ENCODE data around the gene CCDC192.
"Not testable (repeated sequence)": the region's sequence is repeated elsewhere in the genome, so short reads cannot be mapped to it uniquely, and the experiment has no call there.

The CCDC192 gene

GRCh38 chr5:127700237-127700766 is 2.9 kb upstream of the CCDC192 start:
- DNase-seq = no peak

- DNase-seq = no peak
Observed at GRCh38 chr5:127702434-127702833, 757 bp upstream of the CCDC192 start.

DNA sequence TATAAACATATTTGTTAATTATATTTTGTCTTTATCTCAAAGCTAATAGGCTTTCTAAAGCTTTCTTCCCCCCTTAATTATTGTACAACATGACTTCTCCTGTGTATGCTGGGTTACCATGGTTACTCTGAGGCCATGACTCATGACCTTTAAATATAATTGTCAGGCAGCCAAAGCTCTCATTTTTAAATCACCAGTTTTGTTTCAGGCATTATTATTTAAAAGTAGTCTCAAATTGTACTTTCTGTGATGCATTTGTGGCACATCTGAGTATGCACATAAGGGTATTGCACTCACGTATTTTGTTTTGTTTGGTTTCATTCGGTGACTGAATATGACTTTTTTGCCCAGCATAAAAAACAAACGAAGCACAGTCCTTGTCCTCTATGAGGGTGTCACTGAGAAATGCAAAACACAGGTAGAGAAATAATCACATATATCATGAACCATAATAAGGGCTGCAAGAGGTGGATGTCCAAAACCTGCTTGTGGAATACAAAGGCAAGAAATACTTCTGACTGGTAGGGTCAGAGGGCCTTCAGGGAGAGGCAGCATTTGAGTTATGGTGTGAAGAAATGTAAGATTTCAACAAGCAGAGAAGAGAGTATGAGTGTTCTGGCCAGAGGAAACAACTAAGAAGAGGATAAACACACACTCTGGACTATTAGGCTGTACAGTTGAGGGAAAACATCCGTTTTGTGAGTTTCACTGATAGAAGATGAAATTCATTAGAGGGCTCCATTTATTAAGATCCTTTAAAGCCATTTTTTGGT is 2.1 kb downstream of the CCDC192 start:
- no peak for DNase-seq

DNA sequence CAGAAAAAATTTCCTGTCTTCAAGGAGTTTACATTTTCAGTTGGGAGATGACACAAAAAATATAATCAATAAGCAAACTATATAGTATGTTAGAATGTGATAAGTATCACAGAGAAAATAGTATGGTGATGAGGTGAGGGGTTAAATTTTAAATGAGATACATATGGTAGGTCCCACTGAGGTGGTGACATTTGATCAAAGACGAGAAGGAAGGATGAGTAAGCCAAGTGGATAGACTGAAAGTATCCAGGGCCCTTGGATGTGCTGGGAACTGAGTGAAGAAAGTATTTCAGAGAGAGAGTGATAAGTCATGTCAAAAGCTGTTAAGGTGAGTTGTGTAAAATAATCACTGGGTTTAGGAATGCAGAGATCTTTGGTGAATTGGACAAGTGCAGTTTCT is 3.5 kb downstream of the CCDC192 start:
- no peak for DNase-seq

DNA sequence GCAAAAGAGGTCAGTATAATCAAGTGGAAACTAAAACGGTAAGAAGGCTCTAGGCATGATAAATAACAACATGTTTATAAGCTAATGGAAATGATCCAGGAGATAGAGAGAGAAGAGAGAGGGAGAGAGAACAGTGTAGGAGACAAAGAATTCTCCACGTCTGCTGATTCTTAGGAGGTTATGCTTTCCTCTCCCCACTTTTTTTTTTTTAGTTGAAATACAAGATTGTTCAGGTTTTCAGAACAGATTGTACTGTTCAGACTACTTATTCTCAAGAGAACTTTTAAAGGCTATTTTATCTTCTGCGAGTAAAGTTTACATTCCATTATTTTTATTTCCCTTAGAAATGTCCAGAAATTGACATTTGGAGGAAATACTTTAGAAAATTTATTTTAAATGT is 4.0 kb downstream of the CCDC192 start:
- DNase-seq = no peak

DNA sequence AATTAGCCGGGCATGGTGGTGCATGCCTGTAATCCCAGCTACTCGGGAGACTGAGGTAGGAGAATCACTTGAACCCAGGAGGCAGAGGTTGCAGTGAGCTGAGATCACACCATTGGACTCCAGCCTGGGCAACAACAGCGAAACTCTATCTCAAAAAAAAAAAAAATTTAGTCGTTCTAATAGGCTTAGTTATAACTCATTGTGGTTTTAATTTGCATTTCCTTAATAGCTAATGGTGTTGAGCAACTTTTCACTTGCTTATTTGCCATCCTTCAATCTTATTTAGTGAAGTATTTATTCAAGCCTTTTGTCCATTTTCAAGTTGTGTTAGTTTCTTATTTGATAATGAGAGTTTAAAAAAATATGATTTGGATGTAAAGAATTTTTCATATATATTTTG is 9.9 kb downstream of the CCDC192 start:
- not testable (repeated sequence) for DNase-seq

DNA sequence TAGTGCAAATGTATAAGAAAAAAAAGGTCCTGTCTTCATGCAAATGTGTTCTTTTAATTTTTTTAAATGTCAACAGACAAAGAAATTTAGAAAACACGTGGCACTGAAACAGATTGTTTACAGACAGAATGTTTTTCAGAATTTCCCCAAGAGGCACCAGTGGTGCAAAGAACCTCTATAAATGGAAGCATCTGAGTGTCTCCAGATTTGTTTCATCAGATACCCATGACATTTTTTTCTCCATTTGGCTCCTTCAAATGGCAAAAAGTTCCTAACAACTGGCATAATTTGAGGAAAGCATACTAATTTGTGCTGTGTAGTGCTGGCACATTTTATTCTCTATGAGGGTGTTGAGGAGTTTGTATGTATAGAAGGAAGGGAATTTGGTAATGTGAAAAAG is 15.0 kb downstream of the CCDC192 start:
- no peak for DNase-seq

GRCh38 chr5:127723571-127723970 is 20.4 kb downstream of the CCDC192 start:
- DNase-seq = no peak

DNA sequence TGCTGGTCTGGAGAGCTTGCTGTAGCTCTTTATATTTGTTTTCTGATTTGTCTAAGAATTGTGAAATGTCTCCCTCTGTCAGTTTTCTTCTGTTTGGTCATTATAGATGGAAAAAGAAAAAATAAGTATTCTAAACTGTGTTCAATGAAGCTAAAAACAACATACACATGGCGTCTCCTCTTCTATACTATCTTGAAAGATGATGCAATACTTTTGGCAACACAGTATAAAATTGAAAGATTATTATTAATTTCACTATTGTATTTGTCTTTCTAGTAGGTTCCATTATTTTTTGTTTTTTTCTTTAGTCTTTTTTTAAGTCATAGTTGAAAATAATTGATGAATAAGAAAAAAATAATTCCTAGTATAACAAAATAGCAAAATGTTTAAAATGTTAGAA is 22.5 kb downstream of the CCDC192 start:
- DNase-seq = no peak

- no peak for DNase-seq
Observed at GRCh38 chr5:127732963-127733362, 29.8 kb downstream of the CCDC192 start.

- not testable (repeated sequence) for DNase-seq
Observed at GRCh38 chr5:127739348-127739747, 36.2 kb downstream of the CCDC192 start.

- no peak for DNase-seq
Observed at GRCh38 chr5:127739807-127740384, 36.7 kb downstream of the CCDC192 start.

GRCh38 chr5:127741412-127741811 is 38.2 kb downstream of the CCDC192 start:
- no peak for DNase-seq

- no peak for DNase-seq
Observed at GRCh38 chr5:127744241-127744640, 41.0 kb downstream of the CCDC192 start.

GRCh38 chr5:127746756-127747155 is 43.6 kb downstream of the CCDC192 start:
- DNase-seq = no peak

DNA sequence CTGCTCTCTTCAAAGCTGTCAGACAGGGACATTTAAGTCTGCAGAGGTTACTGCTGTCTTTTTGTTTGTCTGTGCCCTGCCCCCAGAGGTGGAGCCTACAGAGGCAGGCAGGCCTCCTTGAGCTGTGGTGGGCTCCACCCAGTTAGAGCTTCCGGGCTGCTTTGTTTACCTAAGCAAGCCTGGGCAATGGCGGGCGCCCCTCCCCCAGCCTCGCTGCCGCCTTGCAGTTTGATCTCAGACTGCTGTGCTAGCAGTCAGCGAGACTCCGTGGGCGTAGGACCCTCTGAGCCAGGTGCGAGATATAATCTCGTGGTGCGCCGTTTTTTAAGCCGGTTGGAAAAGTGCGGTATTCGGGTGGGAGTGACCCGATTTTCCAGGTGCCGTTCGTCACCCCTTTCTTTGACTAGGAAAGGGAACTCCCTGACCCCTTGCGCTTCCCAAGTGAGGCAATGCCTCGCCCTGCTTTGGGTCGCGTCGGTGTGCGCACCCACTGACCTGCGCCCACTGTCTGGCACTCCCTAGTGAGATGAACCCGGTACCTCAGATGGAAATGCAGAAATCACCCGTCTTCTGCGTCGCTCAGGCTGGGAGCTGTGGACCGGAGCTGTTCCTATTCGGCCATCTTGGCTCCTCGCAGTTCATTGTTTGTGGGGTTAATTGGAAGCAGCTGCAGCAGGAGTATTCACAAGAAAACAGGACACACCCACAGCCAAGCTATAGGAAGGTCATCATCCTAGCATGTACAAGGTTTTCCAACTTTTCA is 49.5 kb downstream of the CCDC192 start:
- not testable (repeated sequence) for DNase-seq

DNA sequence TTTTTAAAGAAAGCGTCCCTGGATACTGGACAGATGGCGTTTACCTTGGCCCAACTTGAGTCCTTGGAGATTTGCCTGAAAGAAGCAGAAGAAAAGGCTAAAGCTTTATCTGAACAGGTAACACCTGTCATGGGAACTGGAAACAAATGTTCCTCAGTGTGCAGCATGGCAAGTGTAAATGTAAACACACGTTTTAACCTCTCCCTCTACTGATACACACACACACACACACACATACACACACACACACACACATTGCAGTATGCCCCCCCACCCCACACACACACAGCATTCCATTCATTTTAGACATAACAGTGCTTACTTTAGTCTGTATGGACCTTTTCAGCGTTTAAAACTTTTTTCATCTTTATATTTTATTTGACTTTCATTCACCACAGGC is 51.1 kb downstream of the CCDC192 start:
- no peak for DNase-seq

DNA sequence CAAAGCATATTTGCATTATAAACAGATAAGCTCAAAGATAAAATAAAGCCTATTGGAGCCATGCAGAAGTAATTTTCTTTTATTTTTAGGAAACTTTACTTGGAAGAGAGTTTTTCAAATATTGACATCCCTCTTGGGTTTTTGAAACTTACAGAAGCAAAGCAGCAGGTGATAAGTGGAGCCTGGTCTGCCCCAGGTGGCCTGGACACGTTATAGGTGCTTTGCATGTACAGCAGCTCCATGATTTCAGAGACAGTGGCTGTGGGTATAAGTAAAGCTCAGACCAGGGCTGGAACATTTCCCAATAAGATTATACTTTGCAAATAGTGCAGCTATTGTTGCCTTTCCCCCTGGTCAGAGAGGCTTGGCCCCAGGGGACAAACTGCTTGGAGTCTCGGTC is 51.5 kb downstream of the CCDC192 start:
- DNase-seq = peak; percentile 15

DNA sequence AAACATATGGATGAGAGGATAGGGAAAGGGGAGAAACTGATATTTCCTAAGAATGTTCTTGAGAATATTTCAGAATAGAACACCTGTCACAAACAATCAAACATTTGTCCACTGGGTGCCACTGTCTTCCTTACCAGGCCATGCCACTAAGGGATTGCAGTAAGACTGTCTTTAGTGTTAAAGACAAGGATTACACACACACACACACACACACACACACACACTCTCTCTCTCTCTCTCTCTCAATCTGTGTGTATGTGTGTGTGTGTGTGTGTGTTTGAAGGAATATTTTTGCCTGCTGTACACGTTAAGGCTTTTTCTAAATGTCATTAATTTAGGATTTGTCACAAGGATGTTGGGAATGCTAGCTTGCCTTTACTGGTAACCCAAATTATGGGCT is 54.4 kb downstream of the CCDC192 start:
- DNase-seq = no peak

DNA sequence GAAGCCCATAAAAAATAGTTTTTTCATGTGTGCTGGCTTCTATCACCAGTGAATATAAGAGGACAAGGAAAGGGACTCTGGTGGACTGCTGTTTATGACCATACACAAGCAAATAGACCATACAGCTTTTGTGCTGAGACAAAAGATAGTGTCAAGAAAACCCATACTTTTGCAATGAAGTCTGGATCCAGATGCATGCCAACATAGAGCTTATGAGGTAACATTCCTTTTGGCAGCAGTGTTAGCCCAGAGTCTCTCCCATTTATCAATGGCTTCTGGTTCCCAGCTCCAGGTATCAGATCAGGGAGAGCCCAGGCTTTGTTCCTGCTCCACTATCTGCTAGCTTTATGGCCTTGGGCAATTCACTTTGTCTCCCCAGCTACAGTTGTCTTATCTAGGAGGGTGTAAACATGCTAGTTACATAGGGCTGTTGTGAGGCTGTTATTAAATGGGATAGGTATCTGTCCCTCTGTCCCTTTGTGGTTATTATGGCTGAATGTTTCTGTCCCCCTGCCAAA is 55.6 kb downstream of the CCDC192 start:
- DNase-seq = no peak

GRCh38 chr5:127761869-127762268 is 58.7 kb downstream of the CCDC192 start:
- DNase-seq = no peak

DNA sequence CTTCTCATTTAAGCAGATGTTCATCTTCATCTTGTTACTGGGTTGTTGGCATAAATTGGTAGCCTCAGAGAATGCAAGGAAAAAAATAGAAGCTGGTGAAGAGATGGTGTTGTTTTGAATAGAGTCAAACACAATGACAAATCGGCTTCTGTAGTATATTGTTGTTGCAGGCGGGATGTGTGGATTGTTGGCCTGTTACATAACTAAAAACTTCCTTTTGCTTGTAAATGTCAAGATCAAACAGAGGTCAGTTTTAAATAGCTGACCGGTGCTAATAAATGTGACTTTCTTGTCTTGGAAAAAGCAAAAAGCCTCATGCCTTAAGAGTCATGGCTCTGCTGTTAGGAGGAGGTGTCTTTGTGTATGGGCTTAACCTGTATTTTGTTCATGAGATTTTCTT is 59.2 kb downstream of the CCDC192 start:
- DNase-seq = no peak

DNA sequence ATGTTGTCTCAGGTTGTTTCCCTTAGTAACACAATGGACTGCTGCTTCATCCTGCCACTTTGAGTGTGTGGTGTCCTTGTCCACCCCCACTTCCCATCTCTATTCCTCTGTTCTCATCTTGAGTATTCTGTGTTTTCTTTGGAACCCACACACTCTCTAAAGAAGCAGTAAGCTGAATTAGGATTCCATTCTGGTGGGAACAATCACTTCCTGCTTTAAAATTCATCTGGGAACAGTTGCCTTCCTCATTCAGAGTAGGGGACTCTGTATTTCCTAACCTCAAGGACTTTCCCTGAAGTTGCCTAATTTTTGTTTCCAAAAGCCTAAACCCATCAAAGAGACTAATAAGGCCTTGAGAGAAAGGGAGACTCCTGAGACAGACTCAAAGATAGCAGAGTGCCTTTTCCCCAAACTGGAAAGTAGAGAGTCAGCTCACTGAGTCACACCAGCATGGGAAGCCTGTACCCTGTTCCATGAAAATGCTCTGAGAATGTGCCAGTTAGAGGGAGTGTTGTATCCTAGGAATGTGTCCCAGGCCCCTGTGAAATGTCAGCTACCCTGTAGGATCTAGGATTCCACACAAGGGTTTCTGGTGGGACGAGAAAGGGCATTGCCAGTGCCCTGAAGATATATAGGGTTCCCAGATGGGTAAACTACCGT is 63.6 kb downstream of the CCDC192 start:
- DNase-seq = no peak
